Measurements from ENCODE around the gene ARHGAP28.

The ARHGAP28 gene

GRCh38 chr18:6773777-6774176, 44.3 kb downstream of the ARHGAP28 start:
- H3K9me3 ChIP-seq (ENCODE audit: control insufficient read depth, low read length), result no peaks in the 10 kb centered on the region
- no peak overlapping the region for H3K4me3 ChIP-seq (ENCODE audit: extremely low read depth, insufficient read depth, low read length, poor library complexity, severe bottlenecking)
- peaks cover 20% of the 10 kb centered on the region for H3K4me1 ChIP-seq (ENCODE audit: control insufficient read depth, insufficient read depth, low read length, poor library complexity, severe bottlenecking)
- peak overlapping the region; percentile 71 for H3K27ac ChIP-seq (ENCODE audit: low read depth, low read length, severe bottlenecking)
- WGBS, 2 experiments (ENCODE audit: insufficient coverage in 2 of 2), result 80 to 90% methylated on average over 1 to 2 of the region's 2 CpGs
- no peaks in the 10 kb centered on the region for H3K36me3 ChIP-seq (ENCODE audit: control insufficient read depth, insufficient read depth, low read length)

- H3K4me3 ChIP-seq (ENCODE audit: extremely low read depth, insufficient read depth, low read length, poor library complexity, severe bottlenecking), result peak overlapping the region; percentile 3
- peaks cover 24% of the 10 kb centered on the region for H3K4me1 ChIP-seq (ENCODE audit: control insufficient read depth, insufficient read depth, low read length, poor library complexity, severe bottlenecking)
- 89 to 98% methylated on average over 4 to 6 of the region's 7 CpGs for WGBS, 2 experiments (ENCODE audit: insufficient coverage in 2 of 2)
- no peaks in the 10 kb centered on the region for H3K36me3 ChIP-seq (ENCODE audit: control insufficient read depth, insufficient read depth, low read length)
- H3K27ac ChIP-seq (ENCODE audit: low read depth, low read length, severe bottlenecking), result no peak overlapping the region
- no peaks in the 10 kb centered on the region for H3K9me3 ChIP-seq (ENCODE audit: control insufficient read depth, low read length)
Observed at GRCh38 chr18:6775237-6775636, 45.7 kb downstream of the ARHGAP28 start.

GRCh38 chr18:6775702-6776101, 46.2 kb downstream of the ARHGAP28 start:
- peaks cover 24% of the 10 kb centered on the region for H3K4me1 ChIP-seq (ENCODE audit: control insufficient read depth, insufficient read depth, low read length, poor library complexity, severe bottlenecking)
- no peak overlapping the region for H3K27ac ChIP-seq (ENCODE audit: low read depth, low read length, severe bottlenecking)
- H3K9me3 ChIP-seq (ENCODE audit: control insufficient read depth, low read length), result no peaks in the 10 kb centered on the region
- WGBS, 2 experiments (ENCODE audit: insufficient coverage in 2 of 2), result 67 to 100% methylated on average over 1 of the region's 2 CpGs
- no peaks in the 10 kb centered on the region for H3K36me3 ChIP-seq (ENCODE audit: control insufficient read depth, insufficient read depth, low read length)
- H3K4me3 ChIP-seq (ENCODE audit: extremely low read depth, insufficient read depth, low read length, poor library complexity, severe bottlenecking), result no peak overlapping the region

GRCh38 chr18:6776188-6776587, 46.7 kb downstream of the ARHGAP28 start:
- no peaks in the 10 kb centered on the region for H3K9me3 ChIP-seq (ENCODE audit: control insufficient read depth, low read length)
- H3K27ac ChIP-seq (ENCODE audit: low read depth, low read length, severe bottlenecking), result no peak overlapping the region
- peaks cover 26% of the 10 kb centered on the region for H3K4me1 ChIP-seq (ENCODE audit: control insufficient read depth, insufficient read depth, low read length, poor library complexity, severe bottlenecking)
- WGBS, 2 experiments (ENCODE audit: insufficient coverage in 2 of 2), result 84 to 94% methylated on average over 5 to 7 of the region's 7 CpGs
- H3K4me3 ChIP-seq (ENCODE audit: extremely low read depth, insufficient read depth, low read length, poor library complexity, severe bottlenecking), result no peak overlapping the region
- no peaks in the 10 kb centered on the region for H3K36me3 ChIP-seq (ENCODE audit: control insufficient read depth, insufficient read depth, low read length)

GRCh38 chr18:6777509-6777908, 48.0 kb downstream of the ARHGAP28 start:
- 80 to 95% methylated on average over 3 of the region's 3 CpGs for WGBS, 2 experiments (ENCODE audit: insufficient coverage in 2 of 2)
- no peak overlapping the region for H3K27ac ChIP-seq (ENCODE audit: low read depth, low read length, severe bottlenecking)
- H3K9me3 ChIP-seq (ENCODE audit: control insufficient read depth, low read length), result no peaks in the 10 kb centered on the region
- H3K4me1 ChIP-seq (ENCODE audit: control insufficient read depth, insufficient read depth, low read length, poor library complexity, severe bottlenecking), result peaks cover 38% of the 10 kb centered on the region
- no peak overlapping the region for H3K4me3 ChIP-seq (ENCODE audit: extremely low read depth, insufficient read depth, low read length, poor library complexity, severe bottlenecking)
- no peaks in the 10 kb centered on the region for H3K36me3 ChIP-seq (ENCODE audit: control insufficient read depth, insufficient read depth, low read length)

GRCh38 chr18:6778459-6779247, 49.1 kb downstream of the ARHGAP28 start:
- H3K27ac ChIP-seq (ENCODE audit: low read depth, low read length, severe bottlenecking), result peak overlapping the region; percentile 5
- H3K4me1 ChIP-seq (ENCODE audit: control insufficient read depth, insufficient read depth, low read length, poor library complexity, severe bottlenecking), result peaks cover 35% of the 10 kb centered on the region
- 82 to 83% methylated on average over 2 to 3 of the region's 5 CpGs for WGBS, 2 experiments (ENCODE audit: insufficient coverage in 2 of 2)

GRCh38 chr18:6781142-6781714, 51.7 kb downstream of the ARHGAP28 start:
- H3K4me1 ChIP-seq (ENCODE audit: control insufficient read depth, insufficient read depth, low read length, poor library complexity, severe bottlenecking), result peaks cover 47% of the 10 kb centered on the region
- no peaks in the 10 kb centered on the region for H3K36me3 ChIP-seq (ENCODE audit: control insufficient read depth, insufficient read depth, low read length)
- H3K27ac ChIP-seq (ENCODE audit: low read depth, low read length, severe bottlenecking), result peak overlapping the region; percentile 80
- no peak overlapping the region for H3K4me3 ChIP-seq (ENCODE audit: extremely low read depth, insufficient read depth, low read length, poor library complexity, severe bottlenecking)
- 21 to 36% methylated on average over 4 to 5 of the region's 7 CpGs for WGBS, 2 experiments (ENCODE audit: insufficient coverage in 2 of 2)
- H3K9me3 ChIP-seq (ENCODE audit: control insufficient read depth, low read length), result no peaks in the 10 kb centered on the region

More at GRCh38 chr18:6778459-6779247, 49.1 kb downstream of the ARHGAP28 start:
- H3K9me3 ChIP-seq (ENCODE audit: control insufficient read depth, low read length), result no peaks in the 10 kb centered on the region
- H3K36me3 ChIP-seq (ENCODE audit: control insufficient read depth, insufficient read depth, low read length), result no peaks in the 10 kb centered on the region
- no peak overlapping the region for H3K4me3 ChIP-seq (ENCODE audit: extremely low read depth, insufficient read depth, low read length, poor library complexity, severe bottlenecking)

GRCh38 chr18:6781796-6782195, 52.3 kb downstream of the ARHGAP28 start:
- Histone ChIP-seq H3K36me3 (ENCODE audit: control insufficient read depth, insufficient read depth, low read length) (no peaks in the 10 kb centered on the region), H3K9me3 (ENCODE audit: control insufficient read depth, low read length) (no peaks in the 10 kb centered on the region), H3K27ac (ENCODE audit: low read depth, low read length, severe bottlenecking) (peak overlapping the region; percentile 80), H3K4me1 (ENCODE audit: control insufficient read depth, insufficient read depth, low read length, poor library complexity, severe bottlenecking) (peaks cover 44% of the 10 kb centered on the region), H3K4me3 (ENCODE audit: extremely low read depth, insufficient read depth, low read length, poor library complexity, severe bottlenecking) (no peak overlapping the region)

GRCh38 chr18:6782861-6783260, 53.3 kb downstream of the ARHGAP28 start:
- Histone ChIP-seq H3K36me3 (ENCODE audit: control insufficient read depth, insufficient read depth, low read length) (peaks cover 1% of the 10 kb centered on the region), H3K4me1 (ENCODE audit: control insufficient read depth, insufficient read depth, low read length, poor library complexity, severe bottlenecking) (peaks cover 43% of the 10 kb centered on the region), H3K4me3 (ENCODE audit: extremely low read depth, insufficient read depth, low read length, poor library complexity, severe bottlenecking) (no peak overlapping the region), H3K9me3 (ENCODE audit: control insufficient read depth, low read length) (peaks cover 2% of the 10 kb centered on the region), H3K27ac (ENCODE audit: low read depth, low read length, severe bottlenecking) (no peak overlapping the region)
- WGBS, 2 experiments (ENCODE audit: insufficient coverage in 2 of 2), result no CpG with 5 or more reads among the region's 1 CpG

GRCh38 chr18:6784046-6784445, 54.5 kb downstream of the ARHGAP28 start:
- Histone ChIP-seq H3K4me3 (ENCODE audit: extremely low read depth, insufficient read depth, low read length, poor library complexity, severe bottlenecking) (no peak overlapping the region), H3K4me1 (ENCODE audit: control insufficient read depth, insufficient read depth, low read length, poor library complexity, severe bottlenecking) (peaks cover 33% of the 10 kb centered on the region), H3K9me3 (ENCODE audit: control insufficient read depth, low read length) (peaks cover 6% of the 10 kb centered on the region), H3K36me3 (ENCODE audit: control insufficient read depth, insufficient read depth, low read length) (peaks cover 5% of the 10 kb centered on the region), H3K27ac (ENCODE audit: low read depth, low read length, severe bottlenecking) (peak overlapping the region; percentile 69)
- 78 to 86% methylated on average over 5 to 6 of the region's 6 CpGs for WGBS, 2 experiments (ENCODE audit: insufficient coverage in 2 of 2)

- H3K27ac ChIP-seq (ENCODE audit: low read depth, low read length, severe bottlenecking), result peak overlapping the region; percentile 69
- H3K36me3 ChIP-seq (ENCODE audit: control insufficient read depth, insufficient read depth, low read length), result peaks cover 5% of the 10 kb centered on the region
- H3K4me3 ChIP-seq (ENCODE audit: extremely low read depth, insufficient read depth, low read length, poor library complexity, severe bottlenecking), result no peak overlapping the region
- peaks cover 31% of the 10 kb centered on the region for H3K4me1 ChIP-seq (ENCODE audit: control insufficient read depth, insufficient read depth, low read length, poor library complexity, severe bottlenecking)
- WGBS, 2 experiments (ENCODE audit: insufficient coverage in 2 of 2), result 76% methylated on average over 2 of the region's 2 CpGs
- peaks cover 6% of the 10 kb centered on the region for H3K9me3 ChIP-seq (ENCODE audit: control insufficient read depth, low read length)
Observed at GRCh38 chr18:6785001-6785400, 55.5 kb downstream of the ARHGAP28 start.

Data from mesodermal cell (in vitro differentiated cells).